Fibroblast of lung (primary cell): ENCODE data around the gene NR1D1.

ENCODE experiments used
- CTCF ChIP-seq, 2 donors: IDR thresholded peaks in 1 of 2; conservative IDR thresholded peaks in 1 of 2; 1 replicate in 1 of 2; 2 replicates in 1 of 2; pipeline ENCODE4 v1.5.1; 2011 to 2012; ENCODE audit warnings: low read length in 2 of 2, control low read depth in 1 of 2, inconsistent platforms in 1 of 2, low read depth in 1 of 2, mild to moderate bottlenecking in 1 of 2
- EZH2 ChIP-seq: IDR thresholded peaks from 2 replicates; pipeline ENCODE4 v1.5.1; 2012; ENCODE audit warnings: low read length, control low read depth, mild to moderate bottlenecking; ENCODE audit errors: missing control alignments

GRCh38 chr17:40068129-40068581 is 32.2 kb downstream of the NR1D1 start:
- TF ChIP-seq CTCF (conservative IDR thresholded peaks at IDR 0.05 in 1 of 2, IDR thresholded peaks at IDR 0.05 in 1 of 2; ENCODE audit: low read depth in 1 of 2, low read length in 2 of 2) (no peak), EZH2 (no peak)
